Measurements from ENCODE around the gene TRAF3.
A peak's percentile ranks its signal among the peaks of the same experiment; 100 is the strongest.

The TRAF3 gene

GRCh38 chr14:102910442-102910841 lies 133.2 kb downstream of the TRAF3 start:
- DNase-seq, result no peak

DNA sequence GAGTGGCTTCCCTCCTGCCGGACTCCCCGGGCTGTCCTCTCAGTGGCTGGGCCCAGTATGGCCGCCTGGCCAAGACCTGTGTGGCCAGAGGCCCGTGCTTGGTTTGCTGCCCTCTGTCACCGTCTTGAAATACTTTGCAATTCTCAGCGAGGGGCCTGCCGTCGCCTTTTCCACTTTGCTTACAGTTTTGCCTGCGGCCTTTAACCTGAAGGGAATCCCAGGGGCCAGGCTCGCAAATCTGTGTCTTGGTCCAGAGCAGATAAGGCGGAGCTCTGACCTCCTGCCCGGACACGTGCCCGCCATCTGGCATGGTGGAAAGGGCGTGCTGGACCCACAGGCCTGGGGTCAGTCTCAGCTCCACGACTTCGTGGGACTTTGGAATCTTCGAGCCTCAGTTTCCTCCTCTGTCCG lies 134.3 kb downstream of the TRAF3 start:
- DNase-seq, result no peak

DNA sequence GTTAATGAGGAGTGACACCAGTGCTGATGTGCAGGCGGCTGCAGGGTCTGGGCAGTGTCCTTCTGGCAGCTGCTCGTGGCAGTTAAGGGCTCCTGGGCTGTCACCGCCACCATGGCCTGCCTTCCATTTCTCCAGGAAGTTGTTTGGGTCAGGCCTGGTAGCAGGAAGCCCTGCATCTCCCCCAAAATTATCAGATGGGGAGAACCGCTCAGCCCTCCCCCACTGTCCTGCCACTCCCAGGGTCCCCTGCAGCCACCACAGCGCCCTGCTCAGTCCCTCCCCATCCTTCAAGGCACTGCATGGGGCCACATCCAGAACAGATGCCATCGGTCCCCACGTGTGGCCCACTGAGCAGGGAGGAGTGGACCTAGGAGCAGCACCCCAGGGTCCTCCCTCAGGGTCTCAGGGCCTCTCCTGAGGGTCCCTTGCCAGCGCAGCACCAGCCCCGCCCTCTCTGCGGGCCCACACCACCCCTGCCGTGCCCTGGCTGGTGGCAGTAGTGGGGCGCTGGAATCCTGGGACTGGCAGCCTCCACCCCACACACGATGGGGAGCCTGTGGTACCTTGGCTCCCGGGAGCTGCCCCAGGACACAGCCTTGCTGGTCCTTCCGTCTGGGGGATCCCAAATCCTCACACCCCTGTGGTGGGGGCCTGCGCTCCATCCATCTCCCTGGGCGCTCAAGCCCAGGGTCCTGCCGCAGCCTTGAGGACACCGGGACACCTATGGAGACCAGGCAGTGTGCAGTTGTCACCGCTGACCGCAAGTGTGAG lies 134.9 kb downstream of the TRAF3 start:
- DNase-seq, result no peak

DNA sequence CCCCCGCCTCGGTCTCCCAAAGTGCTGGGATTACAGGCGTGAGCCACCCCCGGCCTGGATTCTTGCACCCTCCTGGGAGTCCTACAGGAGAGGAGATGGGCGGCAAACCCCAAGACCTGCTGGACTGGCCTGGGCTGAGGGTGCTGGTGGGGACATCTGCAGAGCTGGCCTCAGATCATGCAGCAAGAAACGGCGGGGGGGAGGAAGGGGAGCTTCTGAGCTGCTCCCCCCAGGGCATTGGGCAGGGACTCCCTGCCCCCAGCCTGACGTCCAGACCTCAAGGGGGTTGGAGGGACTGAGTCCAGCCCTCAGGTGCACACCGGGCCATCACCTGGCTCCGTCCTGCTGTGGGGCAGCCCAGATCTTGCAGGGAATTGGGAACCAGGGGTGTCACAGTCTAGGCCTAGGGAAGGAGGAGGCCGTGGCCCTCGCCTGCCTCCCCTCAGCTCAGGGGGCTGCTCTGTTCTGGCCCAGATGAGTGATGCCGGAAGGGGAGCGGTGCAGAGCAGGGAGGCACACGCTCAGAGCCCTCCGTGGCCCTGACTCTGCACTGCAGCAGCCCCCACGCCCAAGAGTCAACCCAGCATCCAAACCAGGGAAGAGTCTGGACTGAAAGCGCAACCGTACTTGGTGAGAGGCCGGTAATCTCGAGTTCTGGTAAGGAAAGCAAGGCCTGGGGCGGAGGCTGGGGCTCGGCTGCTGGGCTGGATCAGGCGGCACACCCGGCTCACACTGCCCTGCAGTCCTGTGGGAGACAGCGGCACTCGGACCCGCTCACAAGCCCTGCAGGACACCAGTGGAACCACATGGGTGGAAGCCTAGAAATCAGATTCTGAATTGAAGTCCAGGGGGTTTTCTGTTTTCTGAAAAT lies 136.3 kb downstream of the TRAF3 start:
- DNase-seq, result no peak

GRCh38 chr14:102914474-102915291 lies 137.4 kb downstream of the TRAF3 start:
- DNase-seq, result no peak

DNA sequence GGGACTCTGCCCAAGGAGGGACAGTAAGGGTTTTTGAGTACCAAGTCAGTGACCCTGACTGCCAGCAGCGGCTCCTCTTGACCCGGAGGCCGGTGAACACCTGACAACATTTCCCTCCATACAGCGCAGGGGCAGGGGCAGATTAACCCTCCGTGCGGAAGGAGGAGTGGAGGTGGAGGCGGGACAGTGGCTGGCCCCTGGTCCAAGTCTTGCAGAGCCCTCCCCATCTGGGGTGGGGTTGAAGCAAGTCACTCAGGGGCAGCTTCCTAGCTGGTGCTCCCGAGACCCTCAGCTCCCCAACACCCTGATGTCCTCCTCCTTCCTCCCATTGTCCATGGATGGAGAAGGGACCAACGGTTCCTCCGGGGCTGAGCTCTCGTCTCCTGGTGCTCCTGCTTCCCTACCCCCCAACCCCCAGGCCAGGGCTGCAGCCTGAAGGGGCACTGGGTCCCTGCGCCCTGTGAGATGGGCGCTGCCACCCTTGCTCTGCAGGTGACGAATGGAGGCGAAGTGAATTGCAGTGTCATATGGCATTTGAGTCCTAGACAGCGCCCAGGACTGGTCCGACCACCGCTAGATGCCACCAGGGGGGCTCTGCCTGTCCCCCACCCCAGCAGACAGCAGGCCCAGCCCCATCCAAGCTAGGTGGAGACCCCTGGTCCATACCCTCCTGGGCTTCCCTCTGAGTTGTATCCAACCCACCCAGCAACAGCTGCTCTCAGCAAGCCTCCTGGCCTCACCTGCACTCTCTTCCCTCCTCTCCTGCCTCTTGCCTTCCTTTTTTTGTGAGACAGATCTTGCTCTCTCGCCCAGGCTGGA lies 138.3 kb downstream of the TRAF3 start:
- no peak for DNase-seq

DNA sequence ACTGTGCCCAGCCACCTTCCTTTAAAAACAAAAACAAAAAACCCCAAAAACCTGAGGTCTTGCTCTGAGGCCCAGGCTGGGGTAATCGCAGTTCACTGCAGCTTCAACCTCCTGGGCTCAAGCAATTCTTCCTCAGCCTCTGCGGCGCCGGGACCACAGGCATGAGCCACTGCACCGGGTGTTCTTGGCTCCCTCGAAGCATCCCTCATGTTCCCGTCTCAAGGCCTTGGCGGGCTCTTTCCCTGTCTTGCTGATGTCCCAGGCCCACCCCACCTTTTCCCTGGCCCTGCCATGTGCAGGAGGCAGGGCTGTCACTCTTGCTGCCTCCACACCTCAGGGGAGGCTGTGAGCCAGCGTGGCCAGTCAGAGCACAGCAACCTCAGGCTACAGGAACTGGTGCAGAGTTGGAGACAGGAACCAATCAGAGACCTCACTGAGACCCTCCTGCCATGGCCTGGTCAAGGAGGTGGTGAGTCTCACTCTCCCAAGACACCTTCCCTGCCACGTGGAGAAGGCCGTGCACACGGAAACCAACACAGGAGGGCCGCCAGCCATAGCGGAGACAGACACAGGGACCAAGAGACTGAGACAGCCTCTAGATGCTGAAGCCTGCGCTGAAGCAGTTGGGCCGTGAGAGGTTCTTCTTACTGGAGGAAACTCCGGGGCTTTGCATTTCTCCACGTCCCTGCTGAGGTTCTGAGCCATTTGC lies 139.3 kb downstream of the TRAF3 start:
- DNase-seq, result no peak

- DNase-seq, result no peak
Measured at GRCh38 chr14:102917056-102917385, 139.8 kb downstream of the TRAF3 start.

DNA sequence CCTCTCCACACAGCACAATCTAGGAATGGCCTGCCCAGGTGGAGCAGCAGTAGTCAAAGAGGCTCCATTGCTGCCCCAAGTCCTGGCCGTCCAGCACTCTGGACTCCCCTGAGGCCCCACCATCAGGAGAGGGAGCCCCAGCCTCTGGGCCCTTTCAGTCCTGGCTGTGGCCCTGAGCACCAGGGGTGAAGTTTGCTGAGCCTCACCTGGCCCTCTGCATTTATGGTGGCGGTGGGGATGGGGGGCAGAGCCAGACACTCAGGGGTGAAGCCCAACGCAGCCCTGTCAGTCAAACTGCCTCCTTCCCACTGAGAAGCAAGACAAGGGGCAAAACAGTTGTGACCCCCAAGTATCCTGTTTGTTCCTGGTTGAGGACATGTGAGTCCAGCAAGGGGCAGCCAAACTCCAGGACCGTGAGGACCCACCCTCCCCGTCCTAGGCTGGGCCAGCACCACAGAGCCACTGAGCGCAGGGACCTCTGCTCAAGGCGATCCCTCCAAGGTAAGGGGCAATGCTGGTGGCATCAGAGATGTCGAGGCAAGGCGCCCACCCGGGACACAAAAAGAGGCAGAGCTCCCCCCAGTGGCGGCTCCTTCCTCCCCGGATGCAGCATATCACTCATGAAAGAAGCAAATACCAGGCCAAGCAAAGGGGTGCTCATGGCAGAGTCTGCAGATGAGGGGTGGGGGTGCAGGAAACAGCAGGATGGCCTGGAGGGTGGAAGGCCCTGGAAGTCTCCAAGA lies 140.4 kb downstream of the TRAF3 start:
- DNase-seq, result peak; percentile 30 to 50

GRCh38 chr14:102918438-102918837 lies 141.2 kb downstream of the TRAF3 start:
- no peak for DNase-seq

- no peak for DNase-seq
Measured at GRCh38 chr14:102920273-102920997, 143.2 kb downstream of the TRAF3 start.

GRCh38 chr14:102920998-102921304 lies 143.7 kb downstream of the TRAF3 start:
- no peak for DNase-seq

DNA sequence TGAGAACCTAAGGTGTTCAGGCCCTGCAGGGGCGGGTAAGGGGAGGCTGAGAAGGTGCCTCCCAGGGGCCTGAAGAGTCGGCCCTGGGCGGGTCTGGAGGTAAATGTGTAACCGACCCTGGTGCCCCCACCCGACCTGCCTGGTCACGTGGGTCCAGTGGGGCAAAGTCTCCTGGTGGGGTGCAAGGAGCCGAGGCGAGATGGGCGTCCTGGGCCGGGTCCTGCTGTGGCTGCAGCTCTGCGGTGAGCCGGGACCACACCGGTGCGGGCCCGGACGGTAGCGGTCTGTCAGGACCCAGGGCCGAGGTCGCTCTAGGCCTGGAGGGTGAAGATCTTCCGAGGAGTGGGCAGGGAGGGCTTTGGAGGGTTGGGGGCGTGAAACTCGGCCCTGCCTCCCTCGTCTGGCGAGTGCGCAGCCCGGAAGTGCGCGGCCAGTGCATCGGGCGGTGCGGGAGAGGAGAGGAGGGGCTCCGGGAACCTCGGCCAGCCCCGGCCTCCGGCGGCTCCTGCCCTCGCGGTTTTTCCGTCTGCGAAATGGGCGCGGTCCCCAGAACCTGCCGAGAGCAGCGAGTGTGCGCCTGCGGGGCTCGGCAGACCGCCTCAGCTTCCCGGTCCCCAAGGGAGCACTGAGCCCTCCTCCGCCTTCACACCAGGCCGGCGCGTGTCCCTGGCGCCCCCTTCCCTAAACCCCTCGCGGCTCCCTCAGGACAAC lies 145.4 kb downstream of the TRAF3 start, which contains the start of gene AMN:
TSS of gene AMN (plus strand) at position 174 of the 711 bp plus-strand sequence. CDS start at position 200, 26 bp downstream.
- no peak for DNase-seq

DNA sequence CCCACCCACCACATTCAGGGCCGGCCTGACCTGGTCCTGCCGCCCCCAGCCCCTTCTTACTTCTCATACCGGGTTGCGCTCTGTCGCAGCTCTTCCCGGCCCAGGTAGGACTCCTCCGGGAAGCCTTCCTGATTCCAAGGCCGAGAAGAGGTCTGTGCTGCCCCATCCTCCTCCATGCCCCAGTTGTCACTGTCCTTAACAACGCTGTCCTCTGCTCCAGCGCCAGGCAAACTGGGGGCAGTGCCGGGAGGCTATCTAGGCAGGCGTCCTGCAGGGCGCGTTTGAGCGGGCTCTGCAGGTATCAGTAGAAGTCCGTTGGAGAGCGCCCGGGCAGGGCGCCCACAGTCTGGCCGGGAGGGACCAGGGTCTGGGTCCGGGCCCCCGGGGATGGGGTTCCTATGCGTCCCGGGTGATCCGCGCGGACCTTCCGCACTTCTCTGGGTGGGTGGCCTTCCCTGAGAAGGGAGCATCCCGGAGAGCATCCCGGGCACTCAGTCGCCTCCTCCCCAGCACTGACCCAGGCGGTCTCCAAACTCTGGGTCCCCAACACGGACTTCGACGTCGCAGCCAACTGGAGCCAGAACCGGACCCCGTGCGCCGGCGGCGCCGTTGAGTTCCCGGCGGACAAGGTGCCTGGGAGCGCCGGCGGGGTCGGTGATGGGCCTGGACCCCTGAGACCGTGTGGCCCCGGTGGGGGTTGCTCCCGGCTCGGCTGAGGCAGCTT lies 146.1 kb downstream of the TRAF3 start:
- DNase-seq, result no peak

- no peak for DNase-seq
Measured at GRCh38 chr14:102923925-102924486, 146.8 kb downstream of the TRAF3 start.

GRCh38 chr14:102924632-102925588 lies 147.7 kb downstream of the TRAF3 start:
- no peak for DNase-seq

- DNase-seq, result no peak
Measured at GRCh38 chr14:102925646-102926045, 148.4 kb downstream of the TRAF3 start.

Data from NCI-H2081 (cell line).